HTR-8/SVneo (cell line): ENCODE data around the gene LNX2.

Experiments
- DNase-seq: peaks from one replicate; pipeline ENCODE4 v3.0.0; 2011; ENCODE audit warnings: low spot score, mixed read lengths; ENCODE audit not compliant: insufficient read length
- FAIRE-seq: peaks from 2 replicates; lab custom pipeline; 2011; peaks lifted over from hg19 to GRCh38; lab: Jason Lieb, UNC

The LNX2 gene

DNA sequence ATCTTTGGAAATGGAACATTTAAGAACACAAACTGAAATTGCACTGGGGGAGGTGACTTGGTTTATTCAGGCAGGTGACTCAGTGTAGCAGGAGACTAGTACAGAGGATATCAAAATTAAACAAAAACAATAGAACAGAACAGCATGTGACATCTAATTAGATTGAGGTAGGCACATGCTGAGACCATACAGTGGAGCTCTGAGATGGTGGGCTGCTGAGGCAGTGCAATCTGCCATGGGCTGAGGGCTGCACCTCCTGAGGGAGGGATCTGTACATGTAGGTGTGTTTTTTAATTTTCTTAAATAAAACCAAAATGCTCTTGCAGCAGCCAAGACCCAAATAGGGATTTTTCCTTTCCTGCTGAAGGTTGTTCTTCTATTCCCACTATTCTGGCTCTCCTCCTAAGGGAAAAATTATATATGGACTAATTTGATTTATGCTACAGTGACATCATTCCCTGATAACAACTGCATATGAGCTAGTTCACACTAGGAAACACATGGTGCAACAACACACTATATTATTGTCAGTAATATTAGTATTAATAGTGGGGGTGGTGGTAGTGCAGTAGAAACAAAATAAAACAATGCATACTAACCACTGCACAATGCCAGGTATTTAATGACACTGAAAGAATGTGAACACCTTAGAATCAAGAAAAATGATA is 48.0 kb downstream of the LNX2 start:
- FAIRE-seq, result no peak
- no peak for DNase-seq

DNA sequence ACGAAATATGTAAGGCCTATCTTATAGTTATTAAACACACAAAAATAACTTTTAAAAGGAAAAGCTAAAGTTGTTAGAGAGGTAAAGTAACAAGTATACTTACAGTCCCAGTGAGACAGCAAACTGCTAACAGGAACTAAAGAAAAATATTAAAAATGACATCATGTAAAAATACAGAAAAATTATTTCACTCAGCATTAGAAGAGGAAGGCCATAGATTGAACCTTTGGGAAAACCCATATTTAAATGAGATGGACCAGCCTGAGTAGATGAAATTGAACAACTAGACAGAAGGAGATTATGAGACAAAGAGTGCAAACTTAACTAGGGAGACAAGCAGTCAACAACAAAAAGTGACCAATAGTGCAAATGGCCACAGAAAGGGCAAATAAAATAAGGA is 49.4 kb downstream of the LNX2 start:
- no peak for DNase-seq
- no peak for FAIRE-seq

DNA sequence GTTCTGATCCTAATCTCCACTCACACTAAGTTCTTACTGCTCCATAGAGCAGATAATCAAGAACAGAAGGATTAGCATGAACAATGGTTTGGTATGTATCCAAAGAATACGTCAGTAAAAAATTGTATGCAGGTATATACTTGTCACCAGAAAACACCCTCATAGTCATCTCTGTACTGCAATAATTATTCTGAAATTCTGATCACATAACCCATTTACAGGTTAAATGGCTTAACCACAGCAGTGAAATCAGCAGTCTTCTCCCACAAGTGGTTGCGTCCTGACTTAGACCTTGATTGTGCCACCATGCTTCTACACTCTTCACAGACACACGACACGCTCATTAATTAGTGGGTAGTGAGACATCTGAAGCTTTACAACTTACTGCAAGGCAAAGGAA is 50.9 kb downstream of the LNX2 start:
- DNase-seq (no peak), FAIRE-seq (no peak)

DNA sequence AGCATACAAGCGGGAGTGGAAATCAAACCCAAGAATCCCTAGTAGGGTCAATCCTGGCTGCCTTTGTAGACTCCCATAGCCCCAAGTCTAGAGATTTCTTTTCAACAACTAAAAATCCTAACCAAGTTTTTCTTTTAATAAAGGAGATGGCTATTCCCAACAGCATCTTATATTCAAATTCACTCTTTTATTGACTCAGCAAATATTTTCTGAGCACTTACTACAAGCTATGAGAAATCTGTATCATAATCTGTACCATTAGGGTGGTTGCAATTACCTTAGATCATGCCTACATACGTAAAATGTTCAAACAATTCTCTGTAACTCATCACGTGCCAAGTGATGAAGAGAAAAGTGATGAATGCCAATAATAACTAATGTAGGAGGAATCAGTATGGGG is 54.5 kb downstream of the LNX2 start:
- DNase-seq (no peak), FAIRE-seq (no peak)

DNA sequence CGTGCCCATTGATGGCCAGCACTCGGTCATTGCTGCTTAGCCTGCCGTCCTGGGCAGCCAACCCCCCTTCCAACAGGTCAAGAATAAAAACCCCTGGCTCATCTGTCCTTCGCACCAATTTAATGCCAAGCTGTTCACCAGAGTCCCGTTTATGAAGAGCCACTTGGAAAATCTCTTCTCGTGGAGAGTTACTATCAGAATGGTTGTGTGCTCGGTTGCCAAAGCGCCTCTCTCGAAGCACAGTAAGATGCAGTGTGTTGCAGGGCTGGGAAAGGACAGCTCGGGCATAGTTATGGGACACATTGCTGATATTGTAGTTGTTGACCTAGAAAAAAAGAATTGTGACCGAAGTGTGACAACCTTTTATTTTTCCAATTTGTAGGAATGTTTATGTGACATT is 57.9 kb downstream of the LNX2 start:
- no peak for DNase-seq
- no peak for FAIRE-seq

DNA sequence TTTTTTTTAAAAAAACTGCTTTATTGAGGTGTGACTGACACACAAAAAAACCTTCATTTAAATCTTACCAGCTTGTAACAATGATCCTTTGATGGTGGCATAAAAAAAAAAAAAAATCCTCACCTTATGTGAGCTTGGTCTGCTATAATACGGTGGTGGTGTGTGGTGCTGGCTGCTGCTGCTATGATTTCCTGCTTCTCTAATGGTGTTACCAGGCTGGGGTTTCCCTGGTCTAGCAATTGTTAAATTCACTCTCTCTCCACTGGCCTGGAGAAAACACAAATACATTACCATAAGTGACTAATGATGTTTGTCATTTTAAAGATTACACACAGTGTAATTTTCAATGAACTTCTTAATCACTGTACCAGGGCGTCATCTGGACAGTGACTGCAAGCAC is 60.6 kb downstream of the LNX2 start:
- no peak for FAIRE-seq
- DNase-seq, result no peak

DNA sequence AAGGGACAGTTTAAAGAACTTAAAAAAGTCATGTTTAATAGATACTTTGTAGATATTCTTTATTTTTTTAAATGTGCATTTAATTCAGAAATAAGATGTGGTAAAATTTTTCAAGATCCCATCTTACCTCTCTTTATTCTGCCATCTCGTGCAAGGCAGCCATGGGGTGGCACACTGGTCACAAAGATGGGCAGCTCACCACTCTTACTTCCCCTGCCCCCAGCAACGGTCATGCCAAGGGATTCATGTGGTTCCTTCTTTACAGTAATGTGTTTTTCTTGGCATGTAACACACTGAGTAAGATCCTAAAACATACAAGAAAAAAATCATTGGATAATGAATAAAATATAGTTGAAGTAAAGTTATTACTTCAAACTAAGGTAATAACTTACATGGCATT is 64.2 kb downstream of the LNX2 start:
- FAIRE-seq (no peak), DNase-seq (no peak)

DNA sequence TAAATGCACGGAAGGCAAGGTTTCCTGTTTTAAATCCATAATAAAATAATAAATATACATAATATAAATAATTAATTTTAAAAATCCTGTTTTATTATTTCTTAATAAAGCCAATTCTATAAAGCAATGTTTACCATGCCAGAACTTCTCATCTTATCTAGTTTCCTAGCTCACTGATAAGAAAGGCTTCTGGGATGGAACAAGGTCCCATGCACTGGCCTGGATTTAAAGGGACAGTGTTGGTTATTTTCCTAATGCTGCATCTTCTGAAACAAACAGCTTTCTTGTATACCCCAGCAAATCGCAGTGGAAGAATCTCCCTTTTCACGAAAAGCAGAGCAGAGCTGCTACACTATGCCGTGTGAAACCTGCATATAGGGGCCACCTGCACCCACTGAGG is 68.8 kb downstream of the LNX2 start:
- FAIRE-seq (no peak), DNase-seq (no peak)

DNA sequence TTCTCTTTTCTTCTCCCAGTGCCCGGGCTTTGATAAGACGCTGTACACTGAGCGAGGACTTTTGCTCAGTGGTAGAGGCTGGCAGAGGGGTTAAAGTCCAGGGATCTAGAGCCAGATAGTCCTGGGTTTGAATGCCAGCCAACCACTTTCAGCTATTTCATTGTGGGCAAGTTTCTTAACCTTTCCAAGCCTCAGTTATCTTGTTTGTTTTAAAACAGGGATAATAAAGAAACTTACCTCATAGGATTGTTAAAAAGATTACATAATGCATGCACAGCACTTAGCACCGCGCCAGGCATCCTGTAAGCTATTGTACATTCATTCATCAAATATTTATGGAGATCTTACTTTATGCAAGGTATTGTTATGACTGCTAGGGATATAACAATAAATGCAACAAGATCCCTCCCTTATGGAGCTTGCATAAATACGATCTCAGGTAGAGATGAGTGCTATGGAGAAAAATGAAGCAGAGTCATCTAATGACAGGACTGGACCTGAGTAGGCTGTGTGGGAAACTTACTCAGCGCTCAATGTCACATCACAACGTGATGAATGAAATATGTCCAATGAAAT is 70.8 kb downstream of the LNX2 start:
- DNase-seq (no peak), FAIRE-seq (no peak)

DNA sequence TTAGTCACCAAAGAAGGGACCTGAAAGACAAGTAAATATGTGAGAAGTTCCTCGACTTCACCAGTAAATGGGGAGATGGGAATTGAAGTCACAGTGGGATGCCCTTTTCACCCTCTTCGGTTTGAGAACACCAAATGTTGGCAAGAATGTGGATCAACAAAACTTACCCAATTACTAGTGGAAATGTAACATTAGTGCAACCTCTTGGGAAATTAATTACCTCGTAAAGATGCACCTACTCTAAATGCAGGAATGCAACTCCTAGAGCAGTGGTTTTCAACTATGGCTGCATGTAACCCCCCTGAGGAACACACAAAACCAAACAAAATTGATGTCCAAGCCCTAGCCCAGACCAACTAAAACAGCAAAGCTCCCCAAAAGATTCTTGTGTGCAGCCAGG is 78.1 kb downstream of the LNX2 start:
- FAIRE-seq (no peak), DNase-seq (no peak)

DNA sequence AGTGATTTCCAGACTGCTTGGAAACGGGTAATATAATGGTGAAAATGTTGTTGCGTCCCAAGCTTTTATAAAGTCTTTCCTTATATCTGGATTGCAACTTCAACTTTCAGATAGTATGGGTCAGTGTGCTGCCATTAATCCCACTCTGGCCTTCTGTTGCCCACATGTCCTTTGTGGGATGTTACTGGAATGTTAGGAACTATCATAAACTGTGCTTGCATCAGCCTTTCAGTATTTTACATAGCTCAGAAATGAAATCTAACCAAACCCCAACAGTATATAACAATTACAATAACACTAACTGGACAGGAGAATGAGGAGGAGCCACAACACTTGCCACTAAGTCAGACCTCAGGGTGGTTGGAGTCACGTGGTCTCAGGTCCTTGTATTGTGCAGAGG is 78.9 kb downstream of the LNX2 start:
- no peak for FAIRE-seq
- no peak for DNase-seq

DNA sequence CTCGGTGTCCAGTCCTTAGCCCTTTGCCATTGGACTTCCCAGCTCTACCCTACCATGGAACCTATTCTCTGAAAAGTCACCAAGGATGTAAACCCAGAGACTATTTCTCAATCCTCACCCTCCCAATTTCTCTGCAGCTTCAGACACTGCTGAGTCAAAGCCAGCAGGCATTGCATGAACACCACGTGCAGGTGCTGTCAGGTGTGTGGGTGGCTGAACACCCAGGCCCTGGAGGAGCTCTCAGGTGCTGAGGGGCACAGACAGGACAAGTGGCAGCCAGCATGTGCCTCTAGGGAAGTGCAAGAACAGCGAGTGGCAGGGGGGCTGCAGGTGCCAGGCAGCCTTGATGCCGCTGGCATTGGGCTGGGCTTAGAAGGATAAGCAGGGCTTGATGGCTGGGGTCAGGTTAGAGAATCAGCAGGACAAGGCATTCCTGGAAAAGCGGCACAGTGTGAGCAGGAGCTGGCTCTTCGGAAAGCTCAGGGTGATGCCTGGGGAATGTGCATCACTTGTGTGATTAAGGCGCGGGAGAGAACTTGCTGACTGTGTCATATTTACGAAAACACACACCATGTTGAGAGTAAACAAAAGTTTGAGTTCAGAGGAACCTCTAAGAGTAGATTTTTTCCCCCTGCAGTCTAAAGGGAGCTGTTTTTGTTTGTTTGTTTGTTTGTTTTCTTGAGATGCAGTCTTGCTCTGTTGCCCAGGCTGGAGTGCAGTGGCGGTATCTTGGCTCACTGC is 83.8 kb downstream of the LNX2 start:
- FAIRE-seq, result no peak
- DNase-seq, result no peak

DNA sequence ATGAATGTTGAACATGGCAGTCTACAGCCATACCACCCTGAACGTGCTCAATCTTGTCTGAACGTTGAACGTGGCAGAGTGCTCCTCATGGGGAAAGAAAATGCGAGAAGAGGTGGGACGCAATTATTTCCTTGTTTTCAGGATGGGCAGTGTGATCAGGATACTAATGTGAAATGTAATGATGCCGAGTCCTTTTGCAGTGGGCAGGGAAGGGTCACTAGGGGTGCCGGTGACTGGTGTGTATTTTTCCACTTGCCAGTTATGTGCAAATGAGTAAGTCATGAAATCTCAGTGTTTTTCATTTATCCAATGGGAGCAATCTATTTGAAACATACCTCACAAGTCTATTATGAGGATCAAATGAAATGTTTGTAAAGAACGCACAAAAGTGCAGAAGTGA is 84.8 kb downstream of the LNX2 start:
- no peak for DNase-seq
- no peak for FAIRE-seq

DNA sequence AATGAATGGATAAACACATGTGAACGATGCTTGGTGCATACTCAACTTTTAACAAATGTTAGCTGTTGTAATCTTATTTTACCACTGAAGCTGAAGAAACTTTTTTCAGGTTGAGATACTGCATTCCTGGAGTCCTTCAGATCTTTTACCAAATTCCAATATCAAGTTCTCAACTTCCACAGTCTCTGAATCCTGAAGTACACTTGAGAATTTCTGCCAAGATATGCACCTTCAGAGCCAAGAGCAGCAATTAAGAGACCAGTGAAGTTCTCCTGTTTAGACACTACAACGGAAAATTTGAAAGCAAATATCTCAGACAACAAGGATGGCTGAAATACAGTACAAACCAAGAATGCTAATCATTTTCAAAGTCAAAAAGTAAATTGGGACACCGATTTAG is 85.3 kb downstream of the LNX2 start:
- FAIRE-seq, result no peak
- no peak for DNase-seq

DNA sequence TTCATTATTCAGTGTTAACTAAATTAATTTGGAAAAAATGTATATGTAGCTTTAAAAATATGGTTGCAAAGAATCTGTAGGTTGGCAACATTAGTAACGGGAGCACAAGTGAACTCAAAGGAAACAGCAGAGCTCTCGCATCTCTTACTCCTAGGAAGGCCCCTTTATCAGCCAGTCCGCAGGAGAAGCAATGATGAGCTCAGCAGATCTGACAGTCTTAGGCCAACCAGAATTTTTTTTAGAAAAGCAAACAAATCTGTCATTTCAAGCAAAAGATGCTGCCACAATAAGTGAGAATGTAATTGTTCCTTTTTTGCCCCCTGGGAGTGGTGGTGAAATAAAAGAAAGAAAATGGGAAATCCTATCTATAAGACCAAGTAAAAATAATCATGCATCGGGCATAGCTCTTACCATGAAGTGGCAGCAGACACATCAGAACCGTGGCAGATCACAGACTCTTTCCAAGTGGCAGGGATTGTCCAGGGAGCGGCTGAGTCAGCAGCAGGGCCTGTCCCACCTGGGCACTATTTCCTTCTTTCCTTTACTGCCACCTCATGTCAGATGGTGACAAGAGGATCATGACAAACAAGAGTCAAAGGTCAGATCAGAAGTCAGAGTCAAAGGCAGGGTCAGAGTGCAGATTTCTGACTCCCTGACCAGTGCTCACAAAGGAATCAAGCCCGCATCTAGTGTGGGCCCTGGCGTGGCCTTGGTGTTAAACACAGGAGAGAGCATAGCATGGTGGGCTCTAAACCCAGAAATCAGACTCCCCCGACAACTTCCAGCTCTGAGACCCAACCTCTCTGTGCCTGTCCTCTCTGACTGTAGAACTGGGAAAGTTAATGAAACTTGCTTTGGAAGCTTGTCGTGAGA is 86.0 kb downstream of the LNX2 start:
- DNase-seq (no peak), FAIRE-seq (no peak)

DNA sequence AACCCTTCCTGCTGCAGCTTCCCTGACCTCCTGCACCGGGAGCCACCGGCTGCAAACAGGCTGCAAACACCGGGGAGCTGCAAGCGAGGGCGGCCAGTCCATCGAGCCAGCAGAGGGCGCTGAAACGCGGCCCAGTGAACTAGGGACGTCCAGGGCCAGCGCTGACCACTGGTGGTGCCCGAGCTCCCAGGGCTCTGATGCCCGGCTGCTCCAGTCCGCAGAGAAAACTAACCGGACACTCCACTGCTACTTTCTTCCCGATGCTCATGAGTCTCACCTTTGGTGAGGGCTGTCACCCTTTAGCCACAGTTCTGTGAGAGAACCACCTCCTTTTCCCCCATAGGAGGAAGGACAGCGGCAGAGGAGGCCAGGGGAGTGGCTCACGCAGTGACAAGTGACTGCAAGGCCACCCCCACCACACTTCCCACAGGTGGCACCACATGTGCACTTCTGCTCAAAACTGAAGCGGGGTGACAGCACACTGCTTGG is 87.1 kb downstream of the LNX2 start:
- DNase-seq (peak; percentile 70), FAIRE-seq (peak; percentile 49)

DNA sequence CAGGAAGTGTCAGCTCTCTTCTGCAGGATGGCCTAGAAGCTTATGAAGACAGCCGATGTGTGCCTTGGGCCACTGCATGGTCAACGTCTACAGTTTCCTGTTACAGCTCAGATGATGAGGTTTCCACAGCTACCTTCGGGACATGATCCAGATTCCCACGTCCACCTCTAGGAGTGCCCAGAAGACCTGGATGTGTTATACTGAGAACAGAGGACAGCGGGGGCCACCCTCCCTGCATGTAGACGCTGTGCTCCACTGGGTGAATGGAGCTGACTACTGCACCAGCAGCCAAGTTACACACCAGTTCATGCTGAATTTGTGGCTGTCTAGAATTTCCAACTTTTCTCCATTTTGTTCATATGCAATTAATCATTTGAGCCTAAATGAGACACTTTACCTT is 91.4 kb downstream of the LNX2 start:
- no peak for FAIRE-seq
- DNase-seq, result no peak

DNA sequence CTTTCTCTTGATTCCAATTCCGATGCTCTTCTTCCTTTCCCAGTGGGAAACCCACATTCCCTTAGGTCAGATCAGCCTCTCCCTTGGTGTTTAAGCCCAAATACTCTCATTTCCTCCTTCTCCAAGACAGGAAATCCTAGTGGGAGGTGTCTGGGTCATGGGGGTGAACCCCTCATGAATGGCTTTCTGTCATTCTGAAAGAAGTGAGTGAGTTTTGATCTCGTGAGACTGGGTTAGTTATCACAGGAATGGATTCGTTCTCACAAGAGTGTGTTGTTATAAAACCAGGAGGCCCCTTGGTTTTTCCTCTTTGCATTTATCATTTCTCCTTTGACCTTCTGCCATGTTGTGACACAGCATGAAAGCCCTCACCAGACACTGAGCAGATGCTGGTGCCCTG is 93.8 kb downstream of the LNX2 start:
- DNase-seq (no peak), FAIRE-seq (no peak)

DNA sequence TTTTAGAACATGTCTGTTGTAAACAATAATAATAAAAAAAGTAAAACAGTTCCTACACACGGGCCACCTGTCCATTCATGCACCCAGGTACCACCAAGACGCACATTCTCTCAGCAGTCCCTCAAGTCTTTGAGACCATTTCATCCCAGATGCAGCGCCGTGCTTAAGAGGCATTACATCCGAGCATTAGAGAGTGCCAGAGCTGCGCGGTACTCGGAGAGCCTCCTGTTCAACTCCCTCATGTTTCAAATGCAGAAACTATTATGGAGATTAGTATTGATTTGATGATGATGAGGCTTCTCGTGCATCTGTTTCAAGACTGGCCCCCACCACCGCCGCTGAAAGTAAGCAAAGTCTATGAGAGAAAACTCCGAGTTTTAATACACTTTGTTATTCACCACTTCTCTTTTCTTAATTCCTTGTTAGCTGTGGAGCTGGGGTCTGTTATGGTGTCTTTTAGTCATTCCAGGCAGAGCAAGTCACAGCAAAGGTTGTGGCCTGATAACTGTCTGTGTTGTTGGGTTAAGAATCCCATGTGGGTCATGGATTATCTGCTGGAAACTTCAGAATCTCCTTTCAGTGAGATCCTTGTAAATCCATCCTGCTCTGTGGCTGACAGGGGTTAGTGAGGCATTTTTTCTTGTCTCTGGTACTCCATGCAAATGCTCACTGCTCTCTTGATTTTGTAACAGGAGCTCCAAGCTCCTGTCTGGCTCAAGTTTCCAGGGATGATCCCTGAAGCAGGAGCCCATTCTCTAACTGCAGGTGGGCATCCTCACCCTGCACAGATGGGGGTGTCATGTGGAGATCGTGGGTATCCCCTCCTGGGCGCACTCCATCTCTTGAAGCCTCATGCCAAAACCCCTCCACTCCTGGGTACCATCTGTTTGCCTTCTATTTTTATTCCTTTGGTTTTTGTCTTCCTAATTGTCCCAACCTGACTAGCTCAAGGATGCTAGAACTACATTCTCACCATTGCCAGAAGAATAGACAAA is 95.1 kb downstream of the LNX2 start:
- DNase-seq, result no peak
- no peak for FAIRE-seq
